GM10847 (cell line): ENCODE data around the gene NTM.

ENCODE experiments used
- POLR2A ChIP-seq: IDR thresholded peaks from 2 replicates; pipeline ENCODE4 v1.6.1; 2011; ENCODE audit not compliant: insufficient read length; ENCODE audit errors: extremely low read depth

Gene NTM

GRCh38 chr11:131370090-131370751 is at the start of gene NTM:
Gene NTM (plus strand): TSS chr11:131370615.
- TF ChIP-seq POLR2A = no peak

- TF ChIP-seq POLR2A = no peak
Observed at GRCh38 chr11:131324921-131325570, 45.4 kb upstream of the NTM start.

DNA sequence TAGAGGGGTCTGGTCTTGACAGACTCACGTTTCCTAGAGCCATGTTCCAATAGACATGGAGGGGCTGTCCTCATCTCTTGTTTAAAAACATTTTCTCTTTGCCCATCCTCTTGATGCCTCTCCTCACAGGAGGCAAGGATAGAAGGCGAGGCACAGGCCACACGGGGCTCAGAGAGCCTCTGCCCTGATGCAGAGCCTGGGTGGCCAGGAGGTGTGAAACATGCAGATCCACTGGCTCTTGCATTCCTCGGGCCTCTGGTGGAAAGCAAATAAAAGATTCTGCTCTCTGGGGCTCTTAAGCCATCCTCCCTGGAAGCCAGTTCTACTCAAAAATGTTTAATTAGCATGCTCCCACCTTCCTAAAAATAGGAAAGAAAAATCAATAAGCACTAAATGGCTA is 43.6 kb upstream of the NTM start:
- no peak for TF ChIP-seq POLR2A

- no peak for TF ChIP-seq POLR2A
Observed at GRCh38 chr11:131327421-131327820, 43.0 kb upstream of the NTM start.

GRCh38 chr11:131328843-131329242 is 41.6 kb upstream of the NTM start:
- no peak for TF ChIP-seq POLR2A

GRCh38 chr11:131331010-131331409 is 39.4 kb upstream of the NTM start:
- TF ChIP-seq POLR2A = no peak

DNA sequence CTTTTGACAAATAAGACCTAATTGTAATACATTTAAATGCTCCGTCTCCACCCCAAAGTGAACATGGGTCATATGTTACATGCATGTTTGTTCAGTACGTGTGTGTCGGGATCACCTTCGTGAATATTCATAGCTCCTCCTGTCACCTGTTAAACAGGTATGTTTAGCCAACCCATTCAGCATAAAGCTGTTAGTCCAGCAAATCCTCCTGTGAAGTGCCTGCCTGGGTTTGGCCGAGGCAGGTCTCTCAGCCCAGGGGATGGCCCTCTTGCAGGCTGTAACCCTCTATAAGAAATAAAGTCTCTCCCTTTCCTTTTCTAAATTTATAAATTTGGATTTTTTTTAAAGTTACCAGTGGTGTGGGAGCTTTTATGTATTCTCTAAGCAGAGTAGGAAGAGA is 38.9 kb upstream of the NTM start:
- no peak for TF ChIP-seq POLR2A

- no peak for TF ChIP-seq POLR2A
Observed at GRCh38 chr11:131334601-131335000, 35.8 kb upstream of the NTM start.

DNA sequence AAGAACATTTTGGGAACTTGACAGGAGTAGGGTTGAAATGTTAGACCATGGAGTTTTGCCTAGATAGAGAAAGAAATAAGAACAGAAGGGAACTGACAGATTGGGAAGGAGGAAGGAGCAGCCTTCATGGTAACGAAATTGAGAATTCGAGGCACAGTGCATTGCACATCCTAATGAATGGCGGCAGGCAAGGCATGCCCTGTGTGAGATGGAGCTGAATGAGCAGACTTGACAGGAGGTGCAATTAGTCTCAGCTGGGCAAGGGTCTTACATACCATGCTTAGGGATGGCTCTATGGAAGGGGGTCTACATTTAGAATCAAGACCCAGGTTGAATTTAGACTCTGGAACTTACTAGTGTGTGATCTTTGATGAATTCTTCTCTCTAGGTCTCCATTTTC is 25.0 kb upstream of the NTM start:
- TF ChIP-seq POLR2A = no peak

DNA sequence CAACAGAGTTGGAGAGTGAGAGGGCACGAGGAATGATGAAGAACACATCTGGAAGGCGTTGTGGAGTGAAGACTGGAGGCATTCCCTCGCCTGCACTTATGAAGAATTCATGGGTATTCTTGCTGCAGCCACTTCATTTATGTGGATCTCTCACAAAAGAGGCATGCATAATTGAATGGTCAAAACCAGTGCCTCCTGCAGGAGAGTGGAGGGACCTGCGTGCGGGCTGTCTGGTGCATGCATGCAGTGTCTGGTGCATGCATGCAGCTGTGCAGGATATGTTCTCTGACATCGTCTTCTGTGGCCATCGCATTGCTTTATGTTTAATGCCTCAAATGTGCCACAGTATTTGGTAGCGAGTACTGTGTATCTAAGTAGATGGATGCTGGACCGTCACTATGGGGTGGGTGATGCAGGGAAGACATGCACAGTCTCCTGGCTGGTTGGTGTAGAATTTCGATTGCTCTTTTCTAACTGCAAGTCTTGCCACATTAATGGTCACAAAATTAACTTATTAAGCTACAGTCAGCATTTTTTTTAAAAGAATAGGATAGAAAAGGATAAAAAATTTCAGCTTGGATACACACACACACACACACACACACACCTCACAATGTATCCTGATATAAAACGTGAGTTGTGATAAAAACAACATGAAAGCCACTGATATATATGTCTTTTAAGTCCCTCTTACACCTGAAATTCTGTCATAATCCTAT is 20.9 kb upstream of the NTM start:
- TF ChIP-seq POLR2A = no peak

- no peak for TF ChIP-seq POLR2A
Observed at GRCh38 chr11:131350872-131351271, 19.5 kb upstream of the NTM start.

DNA sequence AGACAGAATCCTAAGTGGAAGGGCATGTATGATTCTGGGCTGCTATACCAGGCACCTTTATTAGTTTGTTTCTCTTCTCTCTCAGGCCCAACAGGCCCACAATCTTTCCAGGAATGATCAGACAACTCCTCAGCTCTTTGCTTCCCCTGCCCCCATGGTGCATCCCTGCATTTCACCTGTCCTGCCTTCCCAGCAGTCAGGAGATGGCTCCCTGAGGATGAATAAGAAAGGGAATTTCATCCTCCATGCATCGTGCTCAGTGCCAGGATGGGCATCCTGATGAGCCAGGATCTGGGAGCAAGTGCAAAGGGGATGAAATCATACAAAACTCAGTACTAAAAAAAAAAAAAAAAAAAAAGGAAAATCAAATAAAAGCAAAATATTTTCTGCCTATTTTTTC is 18.6 kb upstream of the NTM start:
- no peak for TF ChIP-seq POLR2A

- no peak for TF ChIP-seq POLR2A
Observed at GRCh38 chr11:131353766-131354165, 16.6 kb upstream of the NTM start.

DNA sequence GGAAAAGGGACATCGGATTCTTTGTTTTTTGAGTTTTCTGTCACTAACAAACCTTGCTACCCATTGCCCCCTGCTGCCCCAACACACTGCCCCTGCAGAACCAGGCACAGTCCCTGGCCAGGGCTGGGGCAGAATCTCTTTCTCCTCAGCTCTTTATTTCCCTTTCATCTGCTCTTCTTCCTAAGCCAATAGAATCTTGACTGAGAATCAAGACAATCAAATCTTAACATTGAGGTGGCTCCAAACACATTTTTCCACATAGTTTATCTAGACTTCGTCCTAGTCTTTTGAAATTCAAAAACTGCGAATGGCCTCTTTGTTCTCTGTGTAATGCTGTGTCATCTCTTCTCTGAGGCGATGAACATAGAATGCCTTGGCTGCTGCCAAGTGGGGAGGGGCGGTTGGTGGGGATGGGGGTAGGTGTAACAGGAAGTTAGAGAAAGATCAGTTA is 16.1 kb upstream of the NTM start:
- no peak for TF ChIP-seq POLR2A

GRCh38 chr11:131356206-131356605 is 14.2 kb upstream of the NTM start:
- TF ChIP-seq POLR2A = no peak

DNA sequence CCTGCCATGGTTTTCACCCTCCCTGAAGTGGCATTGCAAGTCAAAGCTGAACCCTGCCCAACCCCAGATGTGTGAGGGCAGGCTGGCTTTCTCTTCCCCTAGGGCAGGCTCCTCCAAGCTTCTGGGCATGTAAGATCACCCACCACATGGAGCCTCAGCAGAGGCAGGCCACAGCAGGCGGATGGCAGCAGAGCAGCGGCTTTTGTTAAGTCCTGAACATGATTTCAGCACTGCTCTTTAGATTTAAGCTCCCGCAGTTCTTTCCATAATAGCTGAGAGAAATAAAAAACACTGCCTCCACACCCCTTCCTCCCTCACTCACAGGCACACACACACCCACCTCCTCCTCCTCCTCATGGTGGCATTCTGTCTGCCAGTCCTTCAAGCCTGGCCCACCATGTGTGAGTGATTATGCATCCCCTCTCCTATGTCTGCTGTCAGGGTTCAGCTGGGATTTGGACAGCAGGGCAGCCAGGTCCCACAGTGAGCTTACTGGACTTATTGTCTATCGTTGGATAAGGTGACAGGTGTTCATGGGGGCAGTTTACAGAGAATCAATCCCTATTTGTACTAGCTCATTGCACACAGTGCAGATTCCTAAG is 5.0 kb upstream of the NTM start:
- no peak for TF ChIP-seq POLR2A
